ENCODE results near the gene TSPYL4. TPM values are rescaled to one million over a fixed set of nuclear protein-coding genes. Genes with fewer than 3 reads are reported as not detected.
"Not testable (repeated sequence)": the region's sequence is repeated elsewhere in the genome, so short reads cannot be mapped to it uniquely, and the experiment has no call there.

TSPYL4 gene
- total RNA-seq, 1 donor from 2014 or later: 32.2 TPM

DNA sequence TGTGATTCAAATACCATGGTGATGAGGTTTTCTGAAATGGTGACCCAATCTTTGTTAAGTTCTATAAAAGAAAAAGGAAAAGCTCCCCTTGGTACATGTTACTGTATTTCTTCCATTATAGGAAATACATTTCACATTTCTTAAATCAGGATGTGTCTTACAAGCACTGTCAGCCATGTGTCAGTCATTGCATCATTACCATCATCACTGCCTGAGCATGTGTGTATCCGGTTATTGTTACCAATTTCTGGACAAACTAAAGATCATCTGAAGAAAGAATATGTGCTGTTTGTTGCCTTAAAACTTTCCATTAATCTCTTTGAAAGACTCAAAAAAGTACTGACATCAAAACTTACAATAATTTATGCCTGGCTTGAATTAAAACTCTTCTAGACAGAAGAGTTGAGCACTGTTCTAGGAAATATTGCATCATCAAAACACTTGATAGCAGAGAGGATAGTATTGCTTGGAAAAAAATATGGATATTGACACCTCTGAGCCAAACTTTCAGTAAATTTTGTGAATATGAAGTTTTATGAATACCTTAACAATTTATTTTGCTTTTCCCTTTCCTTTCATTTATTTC is 33.0 kb upstream of the TSPYL4 start:
- no peaks in the 10 kb centered on the region for H3K9me3 ChIP-seq (ENCODE audit: low read depth)
- no peaks in the 10 kb centered on the region for H3K36me3 ChIP-seq
- H3K4me3 ChIP-seq: no peak overlapping the region
- Mint-ChIP-seq H3K36me3 (no peaks in the 10 kb centered on the region), H3K27me3 (ENCODE audit: insufficient read depth, low read depth) (no peaks in the 10 kb centered on the region), H3K9me3 (no peaks in the 10 kb centered on the region), H3K4me3 (no peak overlapping the region), H3K27ac (no peak overlapping the region), H3K4me1 (no peaks in the 10 kb centered on the region)
- no peak for DNase-seq (ENCODE audit: low spot score)
- H3F3A ChIP-seq (ENCODE audit: low read depth): no peaks in the 10 kb centered on the region
- H3K79me2 ChIP-seq (ENCODE audit: low read depth): no peaks in the 10 kb centered on the region
- H3K4me2 ChIP-seq: no peak overlapping the region
- no peak overlapping the region for H2AFZ ChIP-seq (replicated peaks)
- H3K27ac ChIP-seq: no peak overlapping the region
- H3K27me3 ChIP-seq: no peaks in the 10 kb centered on the region
- no peaks in the 10 kb centered on the region for H3K4me1 ChIP-seq
- no peaks in the 10 kb centered on the region for H4K20me1 ChIP-seq (ENCODE audit: low read depth)
- no peak for TF ChIP-seq EZH2phosphoT487 (IDR thresholded peaks at IDR 0.05)
- H3K9ac ChIP-seq: no peak overlapping the region

- H3F3A ChIP-seq (ENCODE audit: low read depth); H4K20me1 ChIP-seq (ENCODE audit: low read depth); H3K79me2 ChIP-seq (ENCODE audit: low read depth); H3K36me3 ChIP-seq; H3K27ac Mint-ChIP-seq; H3K9me3 Mint-ChIP-seq; H2AFZ ChIP-seq (replicated peaks); H3K9me3 ChIP-seq (ENCODE audit: low read depth); H3K9ac ChIP-seq; H3K4me3 ChIP-seq; H3K4me1 Mint-ChIP-seq; H3K27me3 Mint-ChIP-seq (ENCODE audit: insufficient read depth, low read depth); DNase-seq (ENCODE audit: low spot score); H3K4me2 ChIP-seq; H3K27me3 ChIP-seq; H3K27ac ChIP-seq; H3K36me3 Mint-ChIP-seq; H3K4me3 Mint-ChIP-seq: not testable (repeated sequence)
- peaks cover 11% of the 10 kb centered on the region for H3K4me1 ChIP-seq
These were observed 31.1 kb upstream of the TSPYL4 start for GRCh38 chr6:116284984-116285383.

- Histone ChIP-seq H2AFZ (replicated peaks) (no peak overlapping the region), H3K4me2 (no peak overlapping the region), H3K27ac (no peak overlapping the region), H3K36me3 (no peaks in the 10 kb centered on the region), H3K79me2 (ENCODE audit: low read depth) (peaks cover 23% of the 10 kb centered on the region), H3K4me3 (no peak overlapping the region), H4K20me1 (ENCODE audit: low read depth) (peaks cover 11% of the 10 kb centered on the region), H3K27me3 (no peaks in the 10 kb centered on the region), H3K9me3 (ENCODE audit: low read depth) (no peaks in the 10 kb centered on the region), H3K9ac (no peak overlapping the region), H3F3A (ENCODE audit: low read depth) (peaks cover 8% of the 10 kb centered on the region), H3K4me1 (peaks cover 17% of the 10 kb centered on the region)
- TF ChIP-seq, protein P1, sequence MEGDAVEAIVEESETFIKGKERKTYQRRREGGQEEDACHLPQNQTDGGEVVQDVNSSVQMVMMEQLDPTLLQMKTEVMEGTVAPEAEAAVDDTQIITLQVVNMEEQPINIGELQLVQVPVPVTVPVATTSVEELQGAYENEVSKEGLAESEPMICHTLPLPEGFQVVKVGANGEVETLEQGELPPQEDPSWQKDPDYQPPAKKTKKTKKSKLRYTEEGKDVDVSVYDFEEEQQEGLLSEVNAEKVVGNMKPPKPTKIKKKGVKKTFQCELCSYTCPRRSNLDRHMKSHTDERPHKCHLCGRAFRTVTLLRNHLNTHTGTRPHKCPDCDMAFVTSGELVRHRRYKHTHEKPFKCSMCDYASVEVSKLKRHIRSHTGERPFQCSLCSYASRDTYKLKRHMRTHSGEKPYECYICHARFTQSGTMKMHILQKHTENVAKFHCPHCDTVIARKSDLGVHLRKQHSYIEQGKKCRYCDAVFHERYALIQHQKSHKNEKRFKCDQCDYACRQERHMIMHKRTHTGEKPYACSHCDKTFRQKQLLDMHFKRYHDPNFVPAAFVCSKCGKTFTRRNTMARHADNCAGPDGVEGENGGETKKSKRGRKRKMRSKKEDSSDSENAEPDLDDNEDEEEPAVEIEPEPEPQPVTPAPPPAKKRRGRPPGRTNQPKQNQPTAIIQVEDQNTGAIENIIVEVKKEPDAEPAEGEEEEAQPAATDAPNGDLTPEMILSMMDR (IDR thresholded peaks at IDR 0.05): no peak
- no peak for TF ChIP-seq EZH2 (IDR thresholded peaks at IDR 0.05)
- TF ChIP-seq EZH2phosphoT487 (IDR thresholded peaks at IDR 0.05): no peak
- peaks cover 2% of the 10 kb centered on the region for H3K27me3 Mint-ChIP-seq (ENCODE audit: insufficient read depth, low read depth)
- no peak overlapping the region for H3K27ac Mint-ChIP-seq
- DNase-seq (ENCODE audit: low spot score): no peak
- no peak overlapping the region for H3K4me3 Mint-ChIP-seq
- peaks cover 7% of the 10 kb centered on the region for H3K36me3 Mint-ChIP-seq
- H3K4me1 Mint-ChIP-seq: peaks cover 24% of the 10 kb centered on the region
- no peaks in the 10 kb centered on the region for H3K9me3 Mint-ChIP-seq
These were observed 29.3 kb upstream of the TSPYL4 start for GRCh38 chr6:116283191-116283590.

- Mint-ChIP-seq H3K4me1 (peaks cover 29% of the 10 kb centered on the region), H3K27ac (no peak overlapping the region), H3K27me3 (ENCODE audit: insufficient read depth, low read depth) (peaks cover 4% of the 10 kb centered on the region), H3K36me3 (peaks cover 11% of the 10 kb centered on the region), H3K4me3 (no peak overlapping the region), H3K9me3 (no peaks in the 10 kb centered on the region)
- Histone ChIP-seq H3K27ac (no peak overlapping the region), H3K79me2 (ENCODE audit: low read depth) (peaks cover 28% of the 10 kb centered on the region), H2AFZ (replicated peaks) (no peak overlapping the region), H3K9ac (no peak overlapping the region), H3K36me3 (no peaks in the 10 kb centered on the region), H3K4me3 (no peak overlapping the region), H3K4me1 (peaks cover 21% of the 10 kb centered on the region), H3K4me2 (no peak overlapping the region), H3K27me3 (no peaks in the 10 kb centered on the region), H3F3A (ENCODE audit: low read depth) (peaks cover 8% of the 10 kb centered on the region), H4K20me1 (ENCODE audit: low read depth) (peaks cover 16% of the 10 kb centered on the region), H3K9me3 (ENCODE audit: low read depth) (no peaks in the 10 kb centered on the region)
- DNase-seq (ENCODE audit: low spot score): no peak
- TF ChIP-seq, protein P1 (IDR thresholded peaks at IDR 0.05): no peak
- TF ChIP-seq EZH2phosphoT487 (IDR thresholded peaks at IDR 0.05): no peak
- TF ChIP-seq EZH2 (IDR thresholded peaks at IDR 0.05): no peak
These were observed 28.8 kb upstream of the TSPYL4 start for GRCh38 chr6:116282698-116283097.

Data from neural progenitor cell (in vitro differentiated cells).